Hematopoietic multipotent progenitor cell treated with erythropoietin and hydrocortisone succinate and interleukin-3 and kit ligand, for 17 days (in vitro differentiated cells): Measurements from ENCODE around the gene PDIA5.
"Not testable (repeated sequence)": the region's sequence is repeated elsewhere in the genome, so short reads cannot be mapped to it uniquely, and the experiment has no call there.

Experiments
- DNase-seq: peaks from one replicate; pipeline ENCODE4 v3.0.0-alpha.2; 2015; ENCODE audit warnings: low spot score

PDIA5 gene

DNA sequence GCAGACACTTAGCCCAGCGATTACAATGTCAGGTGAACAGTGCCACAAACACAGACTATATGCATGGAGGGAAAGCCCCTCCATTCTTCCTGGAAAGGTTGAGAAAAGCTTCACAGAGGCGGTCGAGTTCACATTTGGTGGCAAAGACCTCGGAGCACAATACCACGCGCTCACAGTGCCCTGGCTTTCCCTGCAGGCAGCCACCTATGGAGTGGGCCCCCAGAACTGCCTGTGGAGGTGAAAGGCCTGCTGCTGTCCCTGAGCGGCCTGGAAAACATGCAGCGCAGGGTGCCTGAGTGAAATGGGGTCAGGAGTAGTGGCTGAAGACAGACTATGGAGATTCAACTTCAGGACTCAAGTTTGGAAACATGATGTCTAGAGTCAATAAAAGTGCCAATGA lies 26.9 kb downstream of the PDIA5 start:
- no peak for DNase-seq

DNA sequence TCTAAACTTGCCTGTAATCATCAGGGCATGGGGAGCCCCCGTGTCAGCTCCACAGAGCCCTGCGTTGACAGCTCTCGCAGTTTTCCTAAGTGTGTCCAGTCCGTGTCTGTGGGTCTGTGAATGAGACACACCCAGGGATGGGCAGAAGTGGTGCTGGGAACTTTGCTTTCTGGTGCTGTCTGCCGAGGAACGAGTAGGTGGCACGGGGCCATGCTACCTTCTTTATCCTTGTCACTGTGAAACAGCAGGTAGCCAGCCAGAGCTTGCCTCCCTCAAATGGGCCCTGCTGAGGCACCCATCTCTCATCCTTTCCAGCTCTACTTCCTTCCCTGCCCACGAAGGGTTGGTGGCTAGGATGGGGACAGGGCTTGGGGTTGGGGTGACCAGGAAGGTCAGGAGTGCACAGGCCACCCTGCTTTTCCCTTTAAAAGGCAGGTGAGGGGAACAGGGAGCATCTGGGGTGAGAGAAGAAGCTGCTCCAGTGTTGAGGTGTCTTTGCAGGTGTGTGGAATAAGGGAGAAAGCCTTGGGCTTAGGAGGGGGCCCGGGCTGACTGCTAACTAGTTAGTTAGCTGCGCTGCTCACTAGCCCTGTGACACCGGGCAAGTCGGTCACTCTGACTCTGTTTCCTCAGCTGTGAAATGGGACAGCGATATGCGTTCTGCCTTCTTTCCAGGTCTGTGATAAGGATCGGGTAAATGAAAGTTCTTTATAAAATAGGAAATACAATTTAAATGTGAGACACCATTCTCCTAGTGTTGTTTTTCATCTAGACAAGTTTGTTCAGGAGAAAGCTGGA lies 27.9 kb downstream of the PDIA5 start:
- no peak for DNase-seq

DNA sequence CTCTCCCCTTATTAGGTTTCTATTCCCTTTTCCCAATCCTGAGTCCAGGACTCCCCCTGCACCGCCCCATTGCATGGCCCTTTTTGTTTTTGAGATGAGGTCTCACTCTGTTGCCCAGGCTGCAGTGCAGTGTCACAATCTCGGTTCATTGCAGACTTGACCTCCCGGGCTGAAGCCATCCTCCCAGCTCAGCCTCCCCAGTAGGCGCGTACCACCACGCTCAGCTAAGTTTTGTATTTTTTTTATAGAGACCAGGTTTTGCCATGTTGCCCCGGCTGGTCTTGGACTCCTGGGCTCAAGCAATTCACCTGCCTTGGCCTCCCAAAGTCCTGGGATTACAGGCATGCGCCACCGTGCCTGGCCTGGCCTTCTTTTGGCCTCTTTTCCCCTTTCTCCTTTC lies 29.3 kb downstream of the PDIA5 start:
- no peak for DNase-seq

DNA sequence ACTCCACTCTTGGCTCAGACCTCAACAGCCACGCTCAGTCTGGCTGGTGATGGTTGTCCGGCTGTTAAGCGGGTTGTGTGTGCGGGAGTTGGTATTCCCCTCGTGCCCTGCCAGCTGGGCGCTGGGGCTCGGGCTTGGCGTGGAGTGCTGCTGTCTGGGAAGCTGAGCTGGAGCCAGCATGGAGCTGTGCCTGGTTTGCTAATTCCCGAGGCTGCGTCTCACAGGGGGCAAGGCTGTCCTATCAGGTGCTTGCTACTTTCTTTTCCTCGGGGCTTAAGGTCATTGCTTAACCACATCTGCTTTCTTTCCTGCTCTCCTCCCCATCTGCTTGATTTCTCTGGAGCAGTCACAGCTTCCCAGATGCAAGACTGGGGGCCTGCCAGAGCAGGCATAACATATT lies 29.9 kb downstream of the PDIA5 start:
- DNase-seq, result no peak

DNA sequence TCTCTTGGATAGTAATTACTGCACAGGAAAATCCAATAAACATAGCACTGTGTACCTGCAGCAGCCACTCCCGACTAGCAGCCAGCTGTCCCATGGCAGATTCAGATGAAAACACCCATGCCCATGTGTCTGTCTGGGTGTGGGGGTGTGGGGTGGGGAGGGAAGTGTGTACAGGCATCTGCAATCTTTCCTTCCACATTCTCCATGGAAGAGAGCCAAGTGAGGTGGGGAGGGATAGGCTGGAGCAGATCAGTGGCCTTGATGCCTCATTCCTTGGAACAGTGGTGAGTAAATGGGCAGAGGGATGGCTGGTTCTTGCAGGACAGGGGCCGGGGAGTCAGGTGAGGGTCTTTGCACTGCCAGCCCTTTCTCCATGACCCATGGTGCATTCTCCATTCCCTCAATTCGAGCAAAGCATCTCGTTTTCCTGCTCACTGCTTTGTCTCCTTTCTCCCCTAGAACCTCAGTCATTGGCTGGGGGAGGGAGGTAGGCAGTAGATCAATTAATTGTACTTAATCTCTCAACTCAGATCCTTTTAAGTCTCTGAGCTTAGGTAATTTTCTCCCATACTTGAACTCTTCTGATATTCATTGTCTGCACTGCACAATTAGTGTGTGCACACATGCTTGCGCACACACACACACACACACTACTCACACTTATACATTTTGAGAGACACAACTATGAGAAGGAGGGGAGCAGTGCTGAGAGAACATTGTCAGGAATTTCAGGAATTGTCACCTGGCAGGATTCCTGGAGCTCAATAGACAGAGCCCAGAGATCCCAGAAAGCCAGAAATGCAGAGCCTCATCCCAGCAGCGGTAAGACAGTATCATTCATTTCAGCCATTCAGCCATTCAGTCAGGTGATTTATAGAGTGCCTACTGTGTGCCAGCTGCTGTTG lies 31.9 kb downstream of the PDIA5 start:
- DNase-seq, result no peak

DNA sequence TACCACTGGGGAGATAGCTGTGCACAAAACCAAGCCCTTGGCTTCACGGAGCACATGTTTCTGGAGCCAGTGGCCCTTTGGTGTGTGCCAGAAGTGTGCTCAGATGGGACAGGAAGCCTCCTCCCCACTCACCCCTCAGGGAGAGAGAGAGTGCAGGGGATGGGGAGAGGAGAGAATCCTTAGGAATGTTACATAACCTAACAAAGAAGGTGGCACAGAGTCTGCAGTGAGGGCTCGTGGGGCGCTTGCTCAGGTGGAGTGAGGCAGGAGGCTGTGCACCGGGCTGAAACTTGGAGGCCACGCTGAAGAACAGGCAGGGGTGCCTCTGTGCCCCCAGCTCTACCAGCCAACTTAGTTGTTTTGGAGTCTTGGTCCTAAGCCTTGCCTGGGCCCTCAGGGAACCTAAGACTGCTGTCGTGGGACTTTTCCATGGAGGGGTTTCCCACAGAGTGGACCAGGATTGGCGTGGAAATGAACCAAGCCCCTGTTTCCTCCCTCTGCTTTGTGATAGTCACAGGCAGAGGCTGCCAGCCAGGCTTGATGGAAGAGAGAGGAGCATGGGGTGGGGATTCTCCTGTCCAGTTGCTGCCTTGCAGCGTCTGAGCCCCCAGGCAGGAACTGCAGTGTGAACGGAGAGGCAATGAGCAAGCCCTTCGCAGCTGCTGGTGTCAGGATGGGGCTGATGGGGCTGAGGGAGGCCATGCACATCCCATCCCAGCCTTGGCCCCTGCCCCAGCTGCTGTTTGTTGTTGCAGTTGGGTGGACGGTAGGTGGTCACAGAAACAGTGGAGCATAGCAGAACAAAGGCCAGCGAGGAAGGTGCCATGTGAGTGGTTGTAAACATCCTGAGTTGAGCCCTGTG lies 32.7 kb downstream of the PDIA5 start:
- DNase-seq, result no peak

DNA sequence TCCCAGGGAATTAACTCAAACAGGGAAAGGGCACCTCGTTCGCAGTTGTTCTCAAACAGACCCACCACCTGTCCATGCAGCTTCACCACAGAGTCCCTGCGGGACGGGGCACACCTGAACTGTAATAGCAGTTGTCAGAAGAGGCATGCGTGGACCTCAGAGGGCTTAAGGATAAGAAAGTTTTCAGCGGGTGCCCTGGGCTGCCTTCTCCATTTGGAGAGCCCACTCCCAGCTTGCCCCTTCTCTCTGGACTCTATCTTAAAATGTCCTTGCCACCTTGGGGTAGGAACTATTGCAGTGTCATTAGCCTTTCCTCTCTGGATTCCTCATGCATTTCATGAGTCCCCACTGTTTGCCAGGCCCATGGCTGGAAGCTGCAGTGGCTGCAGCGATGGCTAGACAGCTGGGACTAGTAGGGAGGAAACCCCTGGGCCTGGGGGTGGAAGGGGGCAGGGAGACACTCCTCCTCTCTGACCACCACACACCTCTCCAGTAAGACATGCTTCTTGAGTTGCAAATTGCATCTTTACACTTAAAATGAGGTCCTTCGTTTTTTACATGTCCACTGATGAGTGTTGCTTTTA lies 33.5 kb downstream of the PDIA5 start:
- no peak for DNase-seq

DNA sequence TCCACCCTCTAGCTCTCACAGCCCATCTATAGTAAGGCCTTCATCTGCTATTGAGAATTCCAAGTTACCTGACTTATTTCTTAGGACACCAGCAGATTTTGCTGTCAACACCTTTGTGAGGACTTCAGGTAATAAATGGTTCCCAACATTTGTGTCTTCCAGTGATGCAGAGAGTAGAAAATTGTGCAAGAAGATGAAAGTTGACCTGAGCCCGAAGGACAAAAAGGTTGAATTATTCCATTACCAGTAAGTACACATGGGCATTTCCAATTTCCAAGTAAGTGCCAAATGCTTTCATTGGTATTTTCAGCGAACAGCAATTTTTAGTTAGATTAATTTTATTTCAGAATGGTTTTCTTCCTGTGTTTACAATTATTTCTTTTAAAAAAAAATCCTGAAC lies 35.4 kb downstream of the PDIA5 start:
- DNase-seq, result no peak

DNA sequence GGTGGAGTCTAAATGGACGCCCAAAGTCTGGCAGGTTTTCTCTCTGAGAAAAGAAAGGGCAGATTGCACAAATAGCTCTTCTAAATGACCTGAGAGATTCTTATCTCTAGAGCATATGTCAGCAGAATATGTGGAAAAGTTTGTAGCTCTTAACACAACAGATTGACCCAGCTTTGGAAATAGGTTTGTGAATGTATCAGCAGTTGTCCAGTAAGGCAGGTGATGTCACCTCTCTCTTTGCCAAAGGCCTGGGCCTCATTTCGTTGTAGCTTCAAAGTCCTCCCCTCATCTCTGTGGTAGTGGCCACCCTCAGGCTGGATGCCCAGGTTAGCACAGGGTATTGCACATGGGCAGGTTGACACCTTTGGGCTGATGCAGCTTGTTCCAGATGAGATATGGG lies 36.0 kb downstream of the PDIA5 start:
- no peak for DNase-seq

DNA sequence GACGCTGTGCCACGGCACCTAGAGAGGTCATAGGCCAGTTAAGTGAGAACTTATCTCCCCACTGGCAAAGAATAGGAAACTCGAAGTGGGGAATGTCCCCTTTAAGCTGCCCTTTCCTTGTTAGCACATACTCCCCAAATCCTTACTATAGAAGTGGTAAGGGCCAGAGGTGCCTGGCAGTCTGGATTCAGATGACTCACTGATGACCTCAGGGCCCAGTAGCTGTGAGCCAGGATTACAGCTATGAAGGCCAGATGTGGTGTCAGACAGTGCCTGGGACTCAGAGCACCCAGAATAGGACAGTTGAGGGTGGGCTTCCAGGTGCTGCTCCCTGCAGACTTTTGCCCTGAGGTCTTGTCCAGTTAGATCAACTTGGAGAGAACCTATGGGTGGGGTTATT lies 37.7 kb downstream of the PDIA5 start:
- no peak for DNase-seq

DNA sequence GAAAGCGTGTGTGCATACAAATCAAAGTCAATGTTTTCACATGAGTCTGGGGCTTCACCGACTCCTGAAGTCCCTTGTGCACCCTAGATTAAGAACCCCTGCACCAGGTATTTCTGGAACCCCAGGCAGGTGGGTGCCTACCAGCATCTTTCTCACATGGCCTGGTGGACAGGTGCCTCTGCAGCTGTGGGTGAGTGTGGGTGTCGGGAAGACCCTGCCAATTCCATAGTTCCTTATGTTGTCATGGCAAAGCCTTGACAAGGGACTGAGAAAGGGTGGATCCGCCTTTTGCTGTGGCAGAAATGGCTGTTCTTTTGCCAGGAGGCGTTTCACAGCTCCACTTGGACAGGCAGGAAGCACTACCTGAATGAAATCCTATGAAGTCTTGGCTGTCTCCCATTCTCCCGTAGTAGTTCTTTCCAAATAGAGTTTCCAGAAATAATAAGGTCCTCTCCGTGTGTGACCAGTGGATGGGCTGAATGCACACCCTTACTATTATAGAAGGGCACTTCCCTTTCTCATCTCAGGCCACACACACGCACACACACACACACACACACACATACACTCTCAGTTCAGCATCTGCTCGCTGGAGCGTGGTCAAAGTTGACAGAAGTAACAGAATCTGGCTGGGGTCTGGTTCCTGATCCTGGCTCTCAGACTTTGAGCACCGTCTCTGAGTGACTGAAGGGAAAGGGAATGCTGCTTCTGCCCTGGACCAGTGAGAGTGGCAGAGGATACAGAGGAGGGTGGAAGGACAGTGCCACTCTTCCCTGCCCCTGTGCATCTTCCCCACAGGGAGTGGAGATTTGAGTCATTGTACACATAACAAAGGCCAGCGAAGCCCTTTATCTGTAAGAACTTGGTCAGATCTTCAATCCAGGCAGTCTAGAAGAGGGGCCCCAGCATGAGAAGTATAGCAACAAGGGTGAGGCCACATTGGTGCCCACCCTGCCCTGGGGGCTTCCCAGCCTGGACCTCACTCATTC lies 38.7 kb downstream of the PDIA5 start:
- DNase-seq, result no peak

DNA sequence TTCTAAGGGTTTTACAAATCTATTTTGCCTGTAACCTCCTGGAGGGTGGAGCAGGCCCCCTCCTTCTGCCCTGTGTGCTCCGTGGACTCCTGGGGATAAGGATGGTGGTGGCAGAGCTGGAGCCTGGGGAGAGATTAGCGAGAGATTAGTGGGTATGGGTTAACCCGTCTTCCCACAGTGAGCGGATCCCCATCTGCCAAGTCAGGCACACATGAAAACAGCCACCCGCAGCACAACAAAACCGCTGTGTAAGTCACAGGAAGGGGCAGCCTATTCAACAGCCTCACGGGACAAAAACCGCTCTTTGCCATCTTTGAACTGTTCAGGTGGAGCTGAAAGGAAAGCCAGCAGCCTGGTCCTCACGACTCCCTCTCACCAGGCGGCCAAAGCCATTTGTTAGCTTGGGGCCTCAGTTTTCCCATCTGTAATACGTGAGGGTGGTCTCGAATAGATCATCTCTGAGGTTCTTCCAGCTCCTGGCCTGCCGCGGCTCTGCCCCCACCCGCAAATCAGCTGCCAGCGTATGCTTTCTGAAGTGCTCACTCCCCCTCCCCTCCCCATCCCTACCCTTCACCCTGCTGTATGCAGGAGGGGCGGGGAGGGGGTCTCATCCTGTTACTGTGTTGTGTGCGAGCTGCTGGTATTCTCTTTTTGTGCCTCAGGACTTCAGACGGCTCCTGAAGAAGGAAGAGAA lies 43.6 kb downstream of the PDIA5 start:
- DNase-seq, result no peak

DNA sequence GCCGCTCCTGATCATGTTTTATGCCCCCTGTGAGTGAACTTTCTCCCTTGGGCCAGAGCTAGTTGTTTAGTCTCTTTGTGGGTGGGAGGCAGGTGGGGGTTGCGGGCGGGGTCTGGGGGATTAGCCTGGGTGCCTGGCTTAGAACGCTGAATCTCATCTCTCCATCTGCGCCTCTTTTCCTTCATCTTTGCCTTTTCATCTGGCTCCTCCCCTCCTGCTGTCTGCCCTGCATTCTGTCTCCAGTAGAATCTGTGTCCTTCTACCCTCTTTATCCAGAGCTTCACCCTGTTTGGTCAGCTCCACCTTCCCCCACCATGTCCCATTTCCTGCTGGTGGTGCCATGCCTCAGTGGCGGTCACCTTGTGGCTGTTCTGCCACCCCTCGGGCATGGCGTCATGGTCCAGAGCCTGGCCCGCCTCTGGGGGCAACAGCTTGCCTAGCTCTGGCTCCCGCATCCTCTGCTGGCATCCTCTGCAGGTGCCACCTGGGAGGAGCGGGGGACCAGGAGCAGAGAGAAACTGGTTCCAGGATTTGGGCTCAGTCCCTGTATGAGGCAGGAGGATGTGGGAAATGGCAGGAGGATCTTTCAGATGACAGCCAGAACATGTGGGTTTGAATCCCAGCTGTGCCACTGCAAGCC lies 44.3 kb downstream of the PDIA5 start:
- no peak for DNase-seq

DNA sequence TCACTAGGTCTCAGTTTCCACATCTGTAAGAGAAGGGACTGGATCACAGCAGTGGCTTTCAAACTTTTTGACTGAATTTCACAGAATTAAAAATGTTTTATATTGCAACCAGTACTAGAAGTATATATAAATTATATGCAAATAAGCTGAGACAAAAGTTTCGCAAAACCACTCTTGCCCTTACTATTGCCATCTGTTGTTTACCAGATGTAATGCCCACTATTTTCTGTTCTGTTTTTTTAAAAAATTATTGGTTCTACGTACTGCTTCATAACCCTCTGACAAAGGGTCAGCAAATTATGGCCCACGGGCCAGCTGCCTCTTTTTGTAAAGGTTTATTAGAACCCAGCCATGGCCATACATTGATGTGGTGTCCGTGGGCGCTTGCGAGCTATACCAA lies 44.8 kb downstream of the PDIA5 start:
- DNase-seq, result no peak

DNA sequence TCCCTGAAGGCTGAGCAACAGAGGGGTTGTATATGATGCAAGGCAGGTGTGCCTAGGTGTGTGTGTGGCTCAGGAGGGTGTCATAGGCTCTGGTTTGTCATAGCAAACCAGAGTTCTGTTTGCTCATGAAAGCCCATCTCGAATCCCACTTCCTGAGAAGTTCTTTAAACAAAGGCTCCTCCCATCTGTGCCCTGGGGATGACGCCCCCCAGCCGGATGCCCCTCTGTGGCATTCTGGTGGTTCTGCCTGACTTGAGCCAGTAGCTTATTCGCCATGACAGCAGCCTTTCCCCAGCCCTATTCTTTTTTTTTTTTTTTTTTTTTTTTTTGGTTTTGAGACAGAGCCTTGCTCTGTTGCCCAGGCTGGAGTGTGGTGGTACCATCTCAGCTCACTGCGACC lies 45.4 kb downstream of the PDIA5 start:
- no peak for DNase-seq

DNA sequence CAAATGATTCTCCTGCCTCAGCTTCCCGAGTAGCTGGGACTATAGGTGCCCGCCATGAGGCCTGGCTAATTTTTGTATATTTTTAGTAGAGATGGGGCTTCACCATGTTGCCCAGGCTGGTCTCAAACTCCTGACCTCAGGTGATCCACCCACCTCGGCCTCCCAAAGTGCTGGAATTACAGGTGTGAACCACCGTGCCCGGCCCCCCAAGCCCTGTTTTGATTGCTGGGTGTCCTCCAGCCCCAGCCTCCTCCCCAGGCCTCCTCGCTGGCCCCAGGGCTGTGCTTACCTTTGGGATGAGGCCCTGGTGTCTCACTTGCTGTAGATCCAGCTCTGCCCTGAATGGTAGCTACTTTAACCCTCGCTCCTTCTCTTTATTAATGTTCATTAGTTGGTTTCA lies 45.8 kb downstream of the PDIA5 start:
- not testable (repeated sequence) for DNase-seq

DNA sequence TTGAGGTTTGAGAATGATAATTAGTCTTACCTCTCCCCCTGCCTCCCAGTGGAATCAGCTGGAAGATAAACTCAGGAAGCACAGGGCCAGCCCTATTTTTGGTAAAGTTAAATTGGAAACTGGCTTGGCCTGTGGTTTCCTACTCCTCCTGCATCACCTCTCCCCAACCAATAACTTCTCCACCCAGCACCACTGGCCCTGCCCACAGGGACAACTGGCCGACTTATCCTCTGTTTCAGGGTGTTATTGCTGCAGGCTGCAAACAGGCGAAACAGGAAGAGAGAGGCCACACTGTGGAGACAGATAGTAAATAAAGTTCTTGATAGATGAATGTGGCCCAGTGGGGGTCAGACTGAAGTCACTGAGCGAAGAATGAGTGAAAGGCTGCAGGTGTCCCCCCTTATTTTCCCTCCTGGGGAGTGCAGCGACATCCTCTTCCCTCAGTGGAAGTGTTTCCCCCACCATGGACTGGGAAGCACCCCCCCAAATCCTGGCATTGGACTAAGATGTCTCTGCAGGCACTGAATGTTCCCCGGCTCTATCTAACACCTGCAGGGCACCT lies 47.1 kb downstream of the PDIA5 start:
- no peak for DNase-seq

DNA sequence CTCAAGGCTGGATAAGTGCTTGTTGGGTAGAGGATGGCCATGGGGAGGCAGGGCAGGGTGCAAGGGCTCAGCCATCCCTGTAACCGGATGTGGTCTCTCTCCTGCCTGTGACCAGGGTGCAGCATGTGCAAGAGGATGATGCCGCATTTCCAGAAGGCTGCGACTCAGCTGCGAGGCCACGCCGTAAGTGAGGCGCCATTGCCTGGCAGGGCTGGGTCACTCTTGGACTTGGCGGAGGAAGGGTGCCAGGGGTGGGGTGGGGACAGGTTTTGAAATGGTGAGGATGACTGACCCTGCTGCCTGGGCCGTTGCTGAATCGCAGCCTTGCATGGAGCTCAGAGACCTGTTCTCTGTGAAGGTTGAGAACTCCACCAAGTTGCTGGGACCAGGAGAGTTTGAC lies 49.3 kb downstream of the PDIA5 start:
- no peak for DNase-seq

DNA sequence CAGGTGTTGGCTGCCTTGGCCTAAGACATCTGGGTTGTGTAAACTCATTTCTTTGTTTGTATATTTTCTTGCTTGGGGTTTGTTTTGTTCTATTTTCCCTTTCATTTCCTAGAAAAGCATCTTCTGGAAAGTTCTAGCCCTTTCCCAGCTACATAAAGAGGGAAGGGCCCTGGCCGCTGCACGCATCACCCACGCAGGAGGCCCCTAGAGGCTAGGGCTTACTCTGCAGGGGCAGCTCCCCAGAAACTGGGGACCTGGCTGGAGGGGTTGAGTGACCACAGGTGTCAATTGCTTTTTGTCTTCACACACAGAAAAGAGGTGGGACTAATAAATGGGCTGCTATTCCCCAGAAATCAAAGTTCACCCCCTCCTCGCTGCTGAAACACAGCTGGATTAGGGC lies 52.6 kb downstream of the PDIA5 start:
- DNase-seq, result no peak
